HepG2 (cell line): ENCODE results near the gene RPS28. TPM values are rescaled to one million over a fixed set of nuclear protein-coding genes. Genes with fewer than 3 reads are reported as not detected.

Experiments
- BATF2 ChIP-seq: sonication (generic); formaldehyde crosslinking; IDR thresholded peaks from 2 replicates; pipeline ENCODE4 v1.8.0; 2022; ENCODE audit warnings: mild to moderate bottlenecking, missing genetic modification reagents, moderate library complexity
- ESRRA ChIP-seq: sonication (generic); formaldehyde crosslinking; IDR thresholded peaks from 2 replicates; pipeline ENCODE4 v1.5.1; 2020; ENCODE audit warnings: mild to moderate bottlenecking, low read depth, missing genetic modification reagents
- MIER3 ChIP-seq: IDR thresholded peaks from 2 replicates; pipeline ENCODE4 v1.6.1; 2016; ENCODE audit warnings: missing compliant biosample characterization, borderline replicate concordance
- MIXL1 ChIP-seq: IDR thresholded peaks from 2 replicates; pipeline ENCODE4 v1.6.1; 2016
- MLXIP ChIP-seq: sonication (generic); formaldehyde crosslinking; IDR thresholded peaks from 2 replicates; pipeline ENCODE4 v1.9.0; 2021; ENCODE audit warnings: missing genetic modification reagents, borderline replicate concordance
- NFAT5 ChIP-seq: sonication (generic); formaldehyde crosslinking; IDR thresholded peaks from 2 replicates; pipeline ENCODE4 v1.4.0; 2020; ENCODE audit warnings: missing genetic modification reagents
- NONO ChIP-seq, 2 experiments: fragments of 450-650 bp in 1 of 2; sonication (generic) in 1 of 2; formaldehyde crosslinking in 1 of 2; IDR thresholded peaks in 1 of 2; conservative IDR thresholded peaks in 1 of 2; 2 replicates each; pipeline versions ENCODE4 v1.6.1 to v1.8.0; 2017 to 2022; ENCODE audit warnings: mild to moderate bottlenecking in 1 of 2, missing genetic modification reagents in 1 of 2, moderate library complexity in 1 of 2
- NR0B2 ChIP-seq: sonication (generic); formaldehyde crosslinking; IDR thresholded peaks from 2 replicates; pipeline ENCODE4 v1.4.0; 2020; ENCODE audit warnings: mild to moderate bottlenecking, missing genetic modification reagents
- REPIN1 ChIP-seq: sonication (generic); formaldehyde crosslinking; IDR thresholded peaks from 2 replicates; pipeline ENCODE4 v1.8.0; 2022; ENCODE audit warnings: missing genetic modification reagents, low read depth, mild to moderate bottlenecking, borderline replicate concordance
- UBTF ChIP-seq: sonication (generic); formaldehyde crosslinking; IDR thresholded peaks from 2 replicates; pipeline ENCODE4 v1.4.0; 2020; ENCODE audit warnings: mild to moderate bottlenecking, missing genetic modification reagents
- ZBTB42 ChIP-seq: sonication (generic); formaldehyde crosslinking; IDR thresholded peaks from 2 replicates; pipeline ENCODE4 v1.5.0; 2020; ENCODE audit warnings: mild to moderate bottlenecking, missing genetic modification reagents
- ZNF362 ChIP-seq: sonication (generic); formaldehyde crosslinking; IDR thresholded peaks from 2 replicates; pipeline ENCODE4 v1.4.0; 2020; ENCODE audit warnings: missing genetic modification reagents, mild to moderate bottlenecking, borderline replicate concordance
- ZNF747 ChIP-seq: sonication (generic); formaldehyde crosslinking; IDR thresholded peaks from 2 replicates; pipeline ENCODE4 v1.8.1; 2023; ENCODE audit warnings: missing genetic modification reagents, mild to moderate bottlenecking, borderline replicate concordance
- ZNF792 ChIP-seq: IDR thresholded peaks from 2 replicates; pipeline ENCODE4 v1.6.1; 2016
- ZSCAN9 ChIP-seq: IDR thresholded peaks from 2 replicates; pipeline ENCODE4 v1.6.1; 2016; ENCODE audit warnings: borderline replicate concordance
- polyA plus RNA-seq, 8 experiments: library from polyadenylated mRNA; depleted of rRNA in 3 of 8; stranded (reverse) in 7 of 8; unstranded in 1 of 8; fragments of >200 nt; fragmentation: Illumina TruSeq in 4 of 8; extraction: Trizol in 4 of 8; gene quantifications; 2 replicates each; pipeline versions ENCODE4 v1.2.1 to v1.2.3, GENCODE V29; 2011 to 2016; ENCODE audit warnings: low read depth in 4 of 8, missing spikeins in 1 of 8, mixed read lengths in 1 of 8; ENCODE audit not compliant: insufficient read depth in 1 of 8
- total RNA-seq, 5 experiments: library from RNA; depleted of rRNA; stranded (reverse); fragments of >200 nt; fragmentation: Illumina TruSeq; extraction: Trizol; gene quantifications; 2 replicates each; pipeline ENCODE4 v1.2.3, GENCODE V29; 2016; ENCODE audit warnings: low read depth in 1 of 5

RPS28 gene
- total and polyA plus RNA-seq, 2 of the 13 experiments (the other 11 are each of a cell fraction or from before 2014, with no cell fraction given), result 281 to 545 TPM

- no peak for TF ChIP-seq NFAT5 (CRISPR knock-in tag)
- TF ChIP-seq NONO (IDR thresholded peaks at IDR 0.05), result no peak
- TF ChIP-seq NONO (CRISPR knock-in tag; conservative IDR thresholded peaks at IDR 0.05), result peak; percentile 89
- peak; percentile 44; the same call in 1 of the 2 replicates for TF ChIP-seq UBTF (CRISPR knock-in tag)
- 0 out of 2 replicates have a peak, but pooled peaks have one; percentile 59 for TF ChIP-seq BATF2 (CRISPR knock-in tag)
- peak; percentile 87 for TF ChIP-seq MIER3 (CRISPR knock-in tag)
- TF ChIP-seq REPIN1 (CRISPR knock-in tag), result peak; percentile 94
- TF ChIP-seq ZSCAN9 (CRISPR knock-in tag), result 0 out of 2 replicates have a peak, but pooled peaks have one; percentile 18
- TF ChIP-seq ZNF792 (CRISPR knock-in tag), result peak; percentile 31; the same call in 1 of the 2 replicates
- 0 out of 2 replicates have a peak, but pooled peaks have one; percentile 63 for TF ChIP-seq ZBTB42
- TF ChIP-seq MLXIP (CRISPR knock-in tag), result no peak
- peak; percentile 99 for TF ChIP-seq ZNF362 (CRISPR knock-in tag)
- peak; percentile 72; the same call in 1 of the 2 replicates for TF ChIP-seq ZNF747 (CRISPR knock-in tag)
- peak; percentile 84 for TF ChIP-seq ESRRA (CRISPR knock-in tag)
- peak; percentile 95 for TF ChIP-seq MIXL1
- TF ChIP-seq NR0B2, result no peak
Measured at GRCh38 chr19:8357007-8357521, 35.8 kb downstream of the RPS28 start (continued).
